GM12874 (cell line): Measurements from ENCODE around the gene HNMT.

Experiments
- CTCF ChIP-seq: IDR thresholded peaks from 2 replicates; pipeline ENCODE4 v1.5.1; 2011; ENCODE audit warnings: low read depth, mild to moderate bottlenecking, control low read depth, low read length, moderate library complexity; ENCODE audit not compliant: insufficient read depth

The HNMT gene

GRCh38 chr2:137929519-137929916, 34.8 kb upstream of the HNMT start:
- no peak for TF ChIP-seq CTCF

GRCh38 chr2:137930146-137930545, 34.1 kb upstream of the HNMT start:
- no peak for TF ChIP-seq CTCF

- no peak for TF ChIP-seq CTCF
Observed at GRCh38 chr2:137935591-137935990, 28.7 kb upstream of the HNMT start.

- TF ChIP-seq CTCF = no peak
Observed at GRCh38 chr2:137937246-137937645, 27.0 kb upstream of the HNMT start.

- no peak for TF ChIP-seq CTCF
Observed at GRCh38 chr2:137937778-137938177, 26.5 kb upstream of the HNMT start.

GRCh38 chr2:137938204-137938603, 26.1 kb upstream of the HNMT start:
- no peak for TF ChIP-seq CTCF

- TF ChIP-seq CTCF = no peak
Observed at GRCh38 chr2:137939026-137939425, 25.2 kb upstream of the HNMT start.

GRCh38 chr2:137940154-137940553, 24.1 kb upstream of the HNMT start:
- no peak for TF ChIP-seq CTCF
